Caco-2 (cell line): Measurements from ENCODE around the gene THRB. TPM values are rescaled to one million over a fixed set of nuclear protein-coding genes. Genes with fewer than 3 reads are reported as not detected.

Experiments
- BruUV-seq: library from RNA; stranded (reverse); fragments of 400-500 nt; replicated peaks from 2 replicates; lab custom pipeline; 2021; lab: Mats Ljungman, UMichigan
- CTCF ChIA-PET: fragments of 300-600 bp; sonication (Branson Sonifier 250); formaldehyde crosslinking; loops from one replicate; lab custom pipeline; 2022; ENCODE audit warnings: antibody characterized with exemption; lab: Charles Lee
- POLR2A ChIA-PET: fragments of 300-600 bp; sonication (Branson Sonifier 250); formaldehyde crosslinking; loops from one replicate; lab custom pipeline; 2022; ENCODE audit warnings: antibody characterized with exemption; lab: Charles Lee
- DNase-seq, 2 experiments: peaks; one replicate each; pipeline versions ENCODE4 v3.0.0 to v3.0.0-alpha.2; 2020 to 2022
- H3K27me3 ChIP-seq: replicated peaks from 2 replicates; pipeline ENCODE4 v1.6.0; 2011; ENCODE audit warnings: low read length; ENCODE audit not compliant: control insufficient read depth, insufficient read depth
- H3K36me3 ChIP-seq: 2 replicates; pipeline ENCODE4 v1.5.1; 2011; ENCODE audit warnings: low read length; ENCODE audit not compliant: control insufficient read depth, insufficient read depth
- H3K4me1 ChIP-seq: fragments of 250-450 bp; sonication (Bioruptor Pico); 2 replicates; pipeline ENCODE4 v1.5.1; 2020; ENCODE audit warnings: mild to moderate bottlenecking
- H3K4me3 ChIP-seq: 2 replicates; pipeline ENCODE4 v1.5.1; 2011; ENCODE audit warnings: low read depth, mild to moderate bottlenecking, control low read depth, low read length
- H3K9me3 ChIP-seq: fragments of 250-450 bp; sonication (Bioruptor Pico); 2 replicates; pipeline ENCODE4 v1.5.1; 2020; ENCODE audit warnings: mild to moderate bottlenecking, moderate library complexity
- H3K27ac Mint-ChIP-seq: one replicate; pipeline ENCODE4 v1.8.0; 2022; ENCODE audit warnings: mixed read lengths; ENCODE audit not compliant: unreplicated experiment
- H3K27me3 Mint-ChIP-seq: one replicate; pipeline ENCODE4 v1.8.0; 2022; ENCODE audit warnings: mixed read lengths; ENCODE audit not compliant: insufficient read depth, unreplicated experiment
- H3K36me3 Mint-ChIP-seq: one replicate; pipeline ENCODE4 v1.8.0; 2022; ENCODE audit warnings: mild to moderate bottlenecking, mixed read lengths; ENCODE audit not compliant: insufficient read depth, unreplicated experiment
- H3K4me1 Mint-ChIP-seq: one replicate; pipeline ENCODE4 v1.8.0; 2022; ENCODE audit warnings: low read depth, mixed read lengths; ENCODE audit not compliant: unreplicated experiment
- H3K4me3 Mint-ChIP-seq: one replicate; pipeline ENCODE4 v1.8.0; 2022; ENCODE audit warnings: mild to moderate bottlenecking, moderate library complexity, mixed read lengths; ENCODE audit not compliant: unreplicated experiment
- H3K9me3 Mint-ChIP-seq: one replicate; pipeline ENCODE4 v1.8.0; 2022; ENCODE audit warnings: mixed read lengths; ENCODE audit not compliant: unreplicated experiment
- intact Hi-C: fragments of 100-400 bp; cut with micrococcal nuclease; formaldehyde crosslinking; loops from one replicate; pipeline ENCODE4 v1.10.0; 2022; ENCODE audit not compliant: unreplicated experiment
- total RNA-seq: library from RNA; stranded (reverse); gene quantifications from 2 replicates; pipeline ENCODE4 v1.2.3, GENCODE V29; 2022
- TF ChIP-seq, protein P1 (sequence below), 2 experiments: fragments of 200-600 bp in 1 of 2; IDR thresholded peaks; 1 replicate in 1 of 2; 2 replicates in 1 of 2; pipeline versions ENCODE4 v1.5.1 to v1.8.0; 2011 to 2022; ENCODE audit warnings: antibody characterized with exemption in 1 of 2, control low read depth in 1 of 2, inconsistent platforms in 1 of 2, low read depth in 1 of 2, low read length in 1 of 2, mild to moderate bottlenecking in 1 of 2, moderate library complexity in 1 of 2; ENCODE audit not compliant: insufficient read depth in 1 of 2, severe bottlenecking in 1 of 2, unreplicated experiment in 1 of 2

The THRB gene
- total RNA-seq, 1 experiment from 2014 or later, result 19.4 TPM

DNA sequence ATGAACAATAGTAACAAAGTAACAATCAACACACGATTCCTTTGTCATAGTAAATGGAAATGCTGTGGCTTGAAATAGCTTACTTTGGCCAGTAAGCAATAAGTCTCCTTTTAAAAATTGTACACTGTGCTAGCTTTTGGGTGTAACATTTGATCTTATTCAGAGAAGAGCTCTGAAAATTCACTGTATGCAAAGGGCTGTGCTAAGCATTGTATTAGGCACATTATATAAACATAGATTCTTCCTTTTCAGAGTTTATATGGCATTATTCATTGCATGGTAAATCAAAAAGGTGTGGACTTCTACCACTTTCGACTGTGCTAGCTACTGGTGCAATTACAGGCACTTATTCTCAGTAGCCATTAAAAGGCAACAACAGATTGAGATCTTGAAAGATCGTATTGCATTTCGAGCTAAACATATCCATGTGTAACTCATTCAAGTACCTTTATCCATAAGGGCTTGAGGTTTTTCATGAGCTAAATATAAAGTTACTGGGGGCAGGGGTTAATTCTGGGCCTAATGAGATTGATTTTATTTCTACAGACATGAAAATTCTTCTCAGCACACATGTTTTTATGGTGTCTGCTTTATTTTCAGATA, 302.7 kb downstream of the THRB start:
- TF ChIP-seq, protein P1, sequence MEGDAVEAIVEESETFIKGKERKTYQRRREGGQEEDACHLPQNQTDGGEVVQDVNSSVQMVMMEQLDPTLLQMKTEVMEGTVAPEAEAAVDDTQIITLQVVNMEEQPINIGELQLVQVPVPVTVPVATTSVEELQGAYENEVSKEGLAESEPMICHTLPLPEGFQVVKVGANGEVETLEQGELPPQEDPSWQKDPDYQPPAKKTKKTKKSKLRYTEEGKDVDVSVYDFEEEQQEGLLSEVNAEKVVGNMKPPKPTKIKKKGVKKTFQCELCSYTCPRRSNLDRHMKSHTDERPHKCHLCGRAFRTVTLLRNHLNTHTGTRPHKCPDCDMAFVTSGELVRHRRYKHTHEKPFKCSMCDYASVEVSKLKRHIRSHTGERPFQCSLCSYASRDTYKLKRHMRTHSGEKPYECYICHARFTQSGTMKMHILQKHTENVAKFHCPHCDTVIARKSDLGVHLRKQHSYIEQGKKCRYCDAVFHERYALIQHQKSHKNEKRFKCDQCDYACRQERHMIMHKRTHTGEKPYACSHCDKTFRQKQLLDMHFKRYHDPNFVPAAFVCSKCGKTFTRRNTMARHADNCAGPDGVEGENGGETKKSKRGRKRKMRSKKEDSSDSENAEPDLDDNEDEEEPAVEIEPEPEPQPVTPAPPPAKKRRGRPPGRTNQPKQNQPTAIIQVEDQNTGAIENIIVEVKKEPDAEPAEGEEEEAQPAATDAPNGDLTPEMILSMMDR (IDR thresholded peaks at IDR 0.05; ENCODE audit: insufficient read depth in 1 of 2, low read depth in 1 of 2, low read length in 1 of 2, severe bottlenecking in 1 of 2, unreplicated experiment in 1 of 2), result no peak
- no TSS peak for BruUV-seq
- no peaks in the 10 kb centered on the region for H3K27me3 Mint-ChIP-seq
- no peaks in the 10 kb centered on the region for H3K4me1 Mint-ChIP-seq
- Histone ChIP-seq H3K36me3 (no peaks in the 10 kb centered on the region), H3K4me1 (no peaks in the 10 kb centered on the region), H3K27me3 (no peaks in the 10 kb centered on the region), H3K9me3 (no peaks in the 10 kb centered on the region), H3K4me3 (no peak overlapping the region)
- H3K9me3 Mint-ChIP-seq, result no peaks in the 10 kb centered on the region
- H3K36me3 Mint-ChIP-seq, result no peaks in the 10 kb centered on the region
- intact Hi-C loops, result no loop called here
- CTCF ChIA-PET, result no interaction called here
- POLR2A ChIA-PET, result no interaction called here
- H3K4me3 Mint-ChIP-seq, result no peak overlapping the region
- DNase-seq, result no peak
- no peak overlapping the region for H3K27ac Mint-ChIP-seq

- Mint-ChIP-seq H3K4me1 (no peaks in the 10 kb centered on the region), H3K36me3 (no peaks in the 10 kb centered on the region), H3K27ac (no peak overlapping the region), H3K9me3 (no peaks in the 10 kb centered on the region), H3K27me3 (no peaks in the 10 kb centered on the region), H3K4me3 (no peak overlapping the region)
- no peaks in the 10 kb centered on the region for H3K9me3 ChIP-seq
- BruUV-seq, result no TSS peak
- no peak for DNase-seq
- intact Hi-C loops, result no loop called here
- TF ChIP-seq, protein P1 (IDR thresholded peaks at IDR 0.05; ENCODE audit: insufficient read depth in 1 of 2, low read depth in 1 of 2, low read length in 1 of 2, severe bottlenecking in 1 of 2, unreplicated experiment in 1 of 2), result no peak
- H3K36me3 ChIP-seq, result no peaks in the 10 kb centered on the region
- H3K4me3 ChIP-seq, result no peak overlapping the region
- POLR2A ChIA-PET, result no interaction called here
- no peaks in the 10 kb centered on the region for H3K4me1 ChIP-seq
- H3K27me3 ChIP-seq, result no peaks in the 10 kb centered on the region
- CTCF ChIA-PET, result interaction anchor here (0.6 kb wide), 1 partner anchor 191 kb away, joined by 5 read pairs; no protein-coding TSS in a partner anchor
Measured at GRCh38 chr3:24190256-24190655, 304.4 kb downstream of the THRB start.

DNA sequence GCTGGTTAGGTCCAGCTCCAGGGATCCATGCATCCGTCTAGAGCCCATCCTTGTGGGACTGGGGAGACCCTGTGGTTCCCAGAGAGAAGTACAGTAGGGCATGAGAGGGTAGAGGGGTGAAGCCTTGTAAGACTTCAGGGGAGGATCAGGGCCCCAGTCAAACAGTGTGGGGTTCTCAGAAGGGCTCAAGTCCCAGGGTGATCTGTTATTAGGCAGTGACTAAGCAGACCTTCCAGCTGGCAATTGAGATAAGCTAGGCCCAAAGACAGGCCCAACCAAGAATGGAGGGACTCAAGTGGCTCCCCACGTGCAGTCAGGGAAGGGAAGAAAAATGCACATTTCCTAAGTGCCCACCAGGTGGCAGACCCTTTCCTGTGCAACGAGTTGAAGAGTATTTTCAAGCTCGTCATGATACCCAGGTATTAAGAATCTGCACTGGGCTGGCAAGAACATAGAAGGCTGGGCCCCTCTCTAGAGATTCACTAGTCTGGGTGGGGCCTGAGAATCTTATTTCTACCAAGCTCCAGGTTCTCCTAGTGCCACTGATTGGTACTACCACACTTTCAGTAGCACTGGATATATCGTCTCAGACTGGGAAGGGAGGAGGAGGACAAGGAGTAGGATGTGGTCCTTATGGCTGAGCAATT, 308.8 kb downstream of the THRB start:
- POLR2A ChIA-PET, result no interaction called here
- intact Hi-C loops, result loop anchor here (1.0 kb wide), 3 partner anchors 52 to 497 kb away; no protein-coding TSS in a partner anchor
- TF ChIP-seq, protein P1 (IDR thresholded peaks at IDR 0.05; ENCODE audit: insufficient read depth in 1 of 2, low read depth in 1 of 2, low read length in 1 of 2, severe bottlenecking in 1 of 2, unreplicated experiment in 1 of 2), result peak; percentile 48 to 67
- H3K9me3 Mint-ChIP-seq, result no peaks in the 10 kb centered on the region
- H3K4me1 ChIP-seq, result peaks cover 16% of the 10 kb centered on the region; the same call in 1 of the 2 replicates
- no peaks in the 10 kb centered on the region for H3K27me3 ChIP-seq
- no peaks in the 10 kb centered on the region for H3K36me3 ChIP-seq
- no peak overlapping the region for H3K27ac Mint-ChIP-seq
- no peak overlapping the region for H3K4me3 Mint-ChIP-seq
- H3K27me3 Mint-ChIP-seq, result no peaks in the 10 kb centered on the region
- CTCF ChIA-PET, result interaction anchor here (0.6 to 1.6 kb wide), 3 partner anchors 51 to 311 kb away, joined by 3 to 6 read pairs (median 3); no protein-coding TSS in a partner anchor
- no peaks in the 10 kb centered on the region for H3K9me3 ChIP-seq
- H3K36me3 Mint-ChIP-seq, result no peaks in the 10 kb centered on the region
- H3K4me3 ChIP-seq, result no peak overlapping the region
- peaks cover 7% of the 10 kb centered on the region for H3K4me1 Mint-ChIP-seq
- no TSS peak for BruUV-seq
- DNase-seq, result peak; percentile 37 to 48
